SK-N-MC (cell line): Measurements from ENCODE around the gene AGTR1.

ENCODE experiments used
- EZH2 ChIP-seq: fragments of 200-600 bp; sonication (generic); IDR thresholded peaks from one replicate; pipeline ENCODE4 v1.6.1; 2017; ENCODE audit warnings: antibody characterized with exemption
- POLR2AphosphoS5 ChIP-seq: IDR thresholded peaks from 2 replicates; pipeline ENCODE4 v1.6.1; 2012; ENCODE audit warnings: mild to moderate bottlenecking, low read depth, low read length, borderline replicate concordance

DNA sequence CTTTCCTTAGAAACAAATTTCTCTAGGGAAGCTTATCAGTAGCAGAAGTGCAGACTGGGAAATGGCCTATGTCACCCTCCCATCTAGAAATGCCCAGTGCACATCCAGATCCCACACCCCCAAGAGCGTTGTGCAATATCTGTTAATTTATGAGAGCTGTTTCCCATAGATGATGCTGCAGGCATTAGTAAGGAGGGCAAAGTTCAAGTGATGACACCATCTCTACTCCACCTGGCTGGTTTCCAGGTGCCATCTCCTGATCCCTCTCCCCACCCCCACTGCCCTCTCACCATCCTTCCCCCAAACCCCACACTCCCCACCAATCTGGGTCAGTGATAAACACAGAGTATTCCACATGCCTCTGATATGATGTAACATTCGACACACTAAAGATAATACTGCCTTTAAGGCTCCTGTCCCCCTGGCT is 39.4 kb downstream of the AGTR1 start:
- TF ChIP-seq EZH2 (no peak), POLR2AphosphoS5 (no peak)
